GM23248 (cell line): ENCODE data around the gene SLC7A10. TPM values are rescaled to one million over a fixed set of nuclear protein-coding genes. Genes with fewer than 3 reads are reported as not detected.

ENCODE experiments used
- DNase-seq: peaks from one replicate; pipeline ENCODE4 v3.0.0-alpha.2; 2015
- H2AFZ ChIP-seq: fragments of 200-600 bp; sonication (generic); 2 replicates; pipeline ENCODE4 v1.6.1; 2016; ENCODE audit warnings: antibody characterized with exemption
- H3F3A ChIP-seq: fragments of 200-600 bp; sonication (generic); 2 replicates; pipeline ENCODE4 v1.6.1; 2016; ENCODE audit warnings: mild to moderate bottlenecking, antibody characterized with exemption, mixed run types; ENCODE audit not compliant: insufficient read depth
- H3K27ac ChIP-seq: fragments of 200-600 bp; sonication (generic); 2 replicates; pipeline ENCODE4 v1.5.1; 2016; ENCODE audit warnings: mild to moderate bottlenecking
- H3K27me3 ChIP-seq: fragments of 200-600 bp; sonication (generic); replicated peaks from 2 replicates; pipeline ENCODE4 v1.6.1; 2016; ENCODE audit warnings: mild to moderate bottlenecking; ENCODE audit not compliant: insufficient read depth
- H3K36me3 ChIP-seq: fragments of 200-600 bp; sonication (generic); 2 replicates; pipeline ENCODE4 v1.6.1; 2016; ENCODE audit warnings: low read depth, mild to moderate bottlenecking
- H3K4me1 ChIP-seq: fragments of 200-600 bp; sonication (generic); 2 replicates; pipeline ENCODE4 v1.6.1; 2016; ENCODE audit warnings: mild to moderate bottlenecking; ENCODE audit not compliant: insufficient read depth
- H3K4me2 ChIP-seq: fragments of 200-600 bp; sonication (generic); one replicate; pipeline ENCODE4 v1.6.1; 2016; ENCODE audit warnings: mild to moderate bottlenecking; ENCODE audit not compliant: unreplicated experiment
- H3K4me3 ChIP-seq: fragments of 200-600 bp; sonication (generic); 2 replicates; pipeline ENCODE4 v1.5.1; 2016; ENCODE audit warnings: mild to moderate bottlenecking
- H3K79me2 ChIP-seq: fragments of 200-600 bp; sonication (generic); 2 replicates; pipeline ENCODE4 v1.6.1; 2016; ENCODE audit warnings: mild to moderate bottlenecking; ENCODE audit not compliant: insufficient read depth
- H3K9ac ChIP-seq: fragments of 200-600 bp; sonication (generic); 2 replicates; pipeline ENCODE4 v1.6.1; 2016; ENCODE audit warnings: mild to moderate bottlenecking
- H3K9me2 ChIP-seq: fragments of 200-600 bp; sonication (generic); 2 replicates; pipeline ENCODE4 v1.6.1; 2016; ENCODE audit warnings: mixed run types, mild to moderate bottlenecking, moderate library complexity; ENCODE audit not compliant: insufficient read depth
- H3K9me3 ChIP-seq: fragments of 200-600 bp; sonication (generic); one replicate; pipeline ENCODE4 v1.6.1; 2017; ENCODE audit warnings: low read depth
- H4K20me1 ChIP-seq: fragments of 200-600 bp; sonication (generic); 2 replicates; pipeline ENCODE4 v1.6.0; 2016; ENCODE audit not compliant: insufficient read depth
- EZH2 ChIP-seq: fragments of 200-600 bp; sonication (generic); IDR thresholded peaks from 2 replicates; pipeline ENCODE4 v1.6.1; 2018; ENCODE audit warnings: antibody characterized with exemption, mild to moderate bottlenecking; ENCODE audit not compliant: insufficient read depth, poor library complexity, severe bottlenecking
- EZH2phosphoT487 ChIP-seq: fragments of 200-600 bp; sonication (generic); IDR thresholded peaks from 2 replicates; pipeline ENCODE4 v1.6.1; 2018; ENCODE audit warnings: antibody characterized with exemption, moderate library complexity, mild to moderate bottlenecking, low read depth; ENCODE audit not compliant: insufficient read depth
- WGBS, 2 experiments: methylation state at CpG; one replicate each; pipeline ENCODE4 v1.1.6; 2015 to 2017; ENCODE audit warnings: low lambda C conversion rate in 2 of 2, low coverage in 1 of 2; ENCODE audit errors: missing lambda C conversion rate in 2 of 2; 5-methylcytosine and 5-hydroxymethylcytosine counted together
- in situ Hi-C: fragments of 300-500 bp; cut with MboI; formaldehyde crosslinking; loops from 2 replicates; pipeline ENCODE4 v1.15.0; 2020
- polyA plus RNA-seq: library from polyadenylated mRNA; unstranded; fragments of >200 nt; fragmentation: Nextera tagmentation; extraction: Ambion mirVana; gene quantifications from 2 replicates; pipeline ENCODE4 v1.2.1, GENCODE V29; 2016
- total RNA-seq: library from RNA; depleted of rRNA; stranded (reverse); fragments of >200 nt; shearing (Covaris generic); gene quantifications from 2 replicates; pipeline ENCODE4 v1.2.3, GENCODE V29; 2014

Gene SLC7A10
- total and polyA plus RNA-seq, 2 experiments from 2014 or later: not detected

GRCh38 chr19:33271246-33272021 lies 45.8 kb upstream of the SLC7A10 start:
- Histone ChIP-seq H3K27ac (no peak overlapping the region), H3K4me2 (no peak overlapping the region), H2AFZ (no peak overlapping the region), H4K20me1 (no peaks in the 10 kb centered on the region), H3K79me2 (no peaks in the 10 kb centered on the region), H3K9me2 (no peaks in the 10 kb centered on the region), H3K9me3 (no peaks in the 10 kb centered on the region), H3K27me3 (0 out of 2 replicates have a peak, but pooled peaks cover 6% of the 10 kb centered on the region), H3K9ac (no peak overlapping the region), H3K4me3 (no peak overlapping the region), H3K4me1 (peaks cover 11% of the 10 kb centered on the region), H3F3A (no peaks in the 10 kb centered on the region), H3K36me3 (no peaks in the 10 kb centered on the region)
- DNase-seq: no peak
- in situ Hi-C loops: no loop called here
- WGBS, 2 experiments: 78 to 81% methylated on average over 12 of the region's 12 CpGs
- TF ChIP-seq EZH2: no peak

- no peaks in the 10 kb centered on the region for H3K79me2 ChIP-seq
- no peak overlapping the region for H3K27ac ChIP-seq
- no peaks in the 10 kb centered on the region for H3K9me3 ChIP-seq
- H4K20me1 ChIP-seq: no peaks in the 10 kb centered on the region
- no peak overlapping the region for H3K9ac ChIP-seq
- H3K9me2 ChIP-seq: no peaks in the 10 kb centered on the region
- no peak overlapping the region for H2AFZ ChIP-seq
- H3K4me2 ChIP-seq: no peak overlapping the region
- H3K4me1 ChIP-seq: peaks cover 11% of the 10 kb centered on the region
- H3F3A ChIP-seq: no peaks in the 10 kb centered on the region
- no peak for DNase-seq
- no peak for TF ChIP-seq EZH2phosphoT487
- in situ Hi-C loops: no loop called here
- no peak overlapping the region for H3K4me3 ChIP-seq
- no peaks in the 10 kb centered on the region for H3K36me3 ChIP-seq
- H3K27me3 ChIP-seq: 0 out of 2 replicates have a peak, but pooled peaks cover 7% of the 10 kb centered on the region
- WGBS, 2 experiments: 82 to 87% methylated on average over 1 of the region's 1 CpG
These were observed 45.1 kb upstream of the SLC7A10 start for GRCh38 chr19:33270769-33271168.

- H3K9ac ChIP-seq: no peak overlapping the region
- no peak for TF ChIP-seq EZH2phosphoT487
- TF ChIP-seq EZH2: no peak
- no peaks in the 10 kb centered on the region for H3K79me2 ChIP-seq
- DNase-seq: no peak
- H3K4me3 ChIP-seq: no peak overlapping the region
- H3K9me2 ChIP-seq: no peaks in the 10 kb centered on the region
- 0 out of 2 replicates have a peak, but pooled peaks cover 7% of the 10 kb centered on the region for H3K27me3 ChIP-seq
- H3K9me3 ChIP-seq: no peaks in the 10 kb centered on the region
- no peaks in the 10 kb centered on the region for H3F3A ChIP-seq
- H2AFZ ChIP-seq: no peak overlapping the region
- 73 to 80% methylated on average over 8 to 10 of the region's 10 CpGs for WGBS, 2 experiments
- no peak overlapping the region for H3K27ac ChIP-seq
- no peak overlapping the region for H3K4me2 ChIP-seq
- no peaks in the 10 kb centered on the region for H3K36me3 ChIP-seq
- in situ Hi-C loops: no loop called here
- peaks cover 2% of the 10 kb centered on the region; the same call in 1 of the 2 replicates for H3K4me1 ChIP-seq
- no peaks in the 10 kb centered on the region for H4K20me1 ChIP-seq
These were observed 43.4 kb upstream of the SLC7A10 start for GRCh38 chr19:33269016-33269415.

- Histone ChIP-seq H3K4me1 (no peaks in the 10 kb centered on the region), H3K4me3 (no peak overlapping the region), H3F3A (no peaks in the 10 kb centered on the region), H4K20me1 (no peaks in the 10 kb centered on the region), H3K79me2 (no peaks in the 10 kb centered on the region), H2AFZ (no peak overlapping the region), H3K9me2 (no peaks in the 10 kb centered on the region), H3K9me3 (no peaks in the 10 kb centered on the region), H3K27ac (no peak overlapping the region), H3K27me3 (0 out of 2 replicates have a peak, but pooled peaks cover 7% of the 10 kb centered on the region), H3K4me2 (no peak overlapping the region), H3K9ac (no peak overlapping the region), H3K36me3 (no peaks in the 10 kb centered on the region)
- no peak for DNase-seq
- in situ Hi-C loops: no loop called here
- 74 to 78% methylated on average over 17 to 21 of the region's 22 CpGs for WGBS, 2 experiments
- TF ChIP-seq EZH2 (no peak), EZH2phosphoT487 (no peak)
These were observed 42.7 kb upstream of the SLC7A10 start for GRCh38 chr19:33268162-33268991.
